ENCODE results near the gene OSGEP. TPM values are rescaled to one million over a fixed set of nuclear protein-coding genes. Genes with fewer than 3 reads are reported as not detected.

The OSGEP gene
- total RNA-seq, 1 donor from 2014 or later, result 35.7 TPM

- no peaks in the 10 kb centered on the region for H3K9me3 Mint-ChIP-seq (ENCODE audit: unreplicated experiment)
- no peak overlapping the region for H3K27ac Mint-ChIP-seq (ENCODE audit: unreplicated experiment)
- peaks cover 19% of the 10 kb centered on the region for H3K27me3 Mint-ChIP-seq (ENCODE audit: unreplicated experiment)
- TF ChIP-seq CTCF (IDR thresholded peaks at IDR 0.05), result no peak
- peaks cover 20% of the 10 kb centered on the region for H3K36me3 Mint-ChIP-seq (ENCODE audit: unreplicated experiment)
- DNase-seq (ENCODE audit: extremely low spot score, unreplicated experiment), result no peak
- no peaks in the 10 kb centered on the region for H3K4me1 Mint-ChIP-seq (ENCODE audit: unreplicated experiment)
- H3K4me3 Mint-ChIP-seq (ENCODE audit: unreplicated experiment), result no peak overlapping the region
Measured at GRCh38 chr14:20478894-20479293, 24.3 kb upstream of the OSGEP start.

GRCh38 chr14:20477211-20477876, 22.7 kb upstream of the OSGEP start:
- Mint-ChIP-seq H3K27ac (ENCODE audit: unreplicated experiment) (peak overlapping the region; percentile 3), H3K9me3 (ENCODE audit: unreplicated experiment) (no peaks in the 10 kb centered on the region), H3K4me1 (ENCODE audit: unreplicated experiment) (no peaks in the 10 kb centered on the region), H3K4me3 (ENCODE audit: unreplicated experiment) (no peak overlapping the region), H3K36me3 (ENCODE audit: unreplicated experiment) (peaks cover 25% of the 10 kb centered on the region), H3K27me3 (ENCODE audit: unreplicated experiment) (peaks cover 5% of the 10 kb centered on the region)
- TF ChIP-seq CTCF (IDR thresholded peaks at IDR 0.05), result no peak
- DNase-seq (ENCODE audit: extremely low spot score, unreplicated experiment), result no peak

GRCh38 chr14:20476776-20477175, 22.2 kb upstream of the OSGEP start:
- H3K27ac Mint-ChIP-seq (ENCODE audit: unreplicated experiment), result no peak overlapping the region
- no peak overlapping the region for H3K4me3 Mint-ChIP-seq (ENCODE audit: unreplicated experiment)
- no peaks in the 10 kb centered on the region for H3K9me3 Mint-ChIP-seq (ENCODE audit: unreplicated experiment)
- no peak for DNase-seq (ENCODE audit: extremely low spot score, unreplicated experiment)
- TF ChIP-seq CTCF (IDR thresholded peaks at IDR 0.05), result no peak
- H3K36me3 Mint-ChIP-seq (ENCODE audit: unreplicated experiment), result peaks cover 27% of the 10 kb centered on the region
- no peaks in the 10 kb centered on the region for H3K27me3 Mint-ChIP-seq (ENCODE audit: unreplicated experiment)
- H3K4me1 Mint-ChIP-seq (ENCODE audit: unreplicated experiment), result peaks cover 3% of the 10 kb centered on the region

GRCh38 chr14:20472536-20473169, 18.0 kb upstream of the OSGEP start:
- Mint-ChIP-seq H3K4me3 (ENCODE audit: unreplicated experiment) (no peak overlapping the region), H3K9me3 (ENCODE audit: unreplicated experiment) (no peaks in the 10 kb centered on the region)

More at GRCh38 chr14:20472536-20473169, 18.0 kb upstream of the OSGEP start:
- DNase-seq (ENCODE audit: extremely low spot score, unreplicated experiment), result no peak
- Mint-ChIP-seq H3K36me3 (ENCODE audit: unreplicated experiment) (peaks cover 26% of the 10 kb centered on the region), H3K4me1 (ENCODE audit: unreplicated experiment) (peaks cover 16% of the 10 kb centered on the region), H3K27ac (ENCODE audit: unreplicated experiment) (no peak overlapping the region), H3K27me3 (ENCODE audit: unreplicated experiment) (no peaks in the 10 kb centered on the region)
- TF ChIP-seq CTCF (IDR thresholded peaks at IDR 0.05), result no peak
